ENCODE measurements around the gene FAM118B. TPM values are rescaled to one million over a fixed set of nuclear protein-coding genes. Genes with fewer than 3 reads are reported as not detected.
"Not testable (repeated sequence)": the region's sequence is repeated elsewhere in the genome, so short reads cannot be mapped to it uniquely, and the experiment has no call there.

FAM118B gene
- total RNA-seq, 1 donor from 2014 or later = 6.6 TPM

- ATAC-seq = no peak
These were observed 8.0 kb downstream of the FAM118B start for GRCh38 chr11:126219547-126219946.

GRCh38 chr11:126224647-126225294 lies 13.2 kb downstream of the FAM118B start:
- ATAC-seq = no peak

GRCh38 chr11:126225295-126225665 lies 13.7 kb downstream of the FAM118B start:
- peak; percentile 51 for ATAC-seq

GRCh38 chr11:126226334-126227084 lies 14.9 kb downstream of the FAM118B start:
- ATAC-seq = no peak

GRCh38 chr11:126229858-126230540 lies 18.4 kb downstream of the FAM118B start:
- ATAC-seq = no peak

- no peak for ATAC-seq
These were observed 20.3 kb downstream of the FAM118B start for GRCh38 chr11:126231725-126232459.

- no peak for ATAC-seq
These were observed 21.1 kb downstream of the FAM118B start for GRCh38 chr11:126232683-126233082.

- no peak for ATAC-seq
These were observed 21.8 kb downstream of the FAM118B start for GRCh38 chr11:126233391-126233790.

GRCh38 chr11:126246636-126247035 lies 35.1 kb downstream of the FAM118B start:
- no peak for ATAC-seq

GRCh38 chr11:126253265-126253664 lies 41.7 kb downstream of the FAM118B start:
- no peak for ATAC-seq

- no peak for ATAC-seq
These were observed 43.2 kb downstream of the FAM118B start for GRCh38 chr11:126254819-126255218.

GRCh38 chr11:126255507-126255906 lies 43.9 kb downstream of the FAM118B start:
- not testable (repeated sequence) for ATAC-seq

- no peak for ATAC-seq
These were observed 44.6 kb downstream of the FAM118B start for GRCh38 chr11:126256216-126256615.

GRCh38 chr11:126257144-126257543 lies 45.6 kb downstream of the FAM118B start:
- ATAC-seq = no peak

- no peak for ATAC-seq
These were observed 46.2 kb downstream of the FAM118B start for GRCh38 chr11:126257764-126258163.

- ATAC-seq = no peak
These were observed 50.6 kb downstream of the FAM118B start for GRCh38 chr11:126262216-126262615.

GRCh38 chr11:126263489-126263888 lies 51.9 kb downstream of the FAM118B start:
- ATAC-seq = no peak

- no peak for ATAC-seq
These were observed 54.2 kb downstream of the FAM118B start for GRCh38 chr11:126265811-126266210.

GRCh38 chr11:126267650-126268049 lies 56.1 kb downstream of the FAM118B start:
- ATAC-seq = no peak

GRCh38 chr11:126268361-126268707 lies 56.8 kb downstream of the FAM118B start:
- no peak for ATAC-seq

GRCh38 chr11:126268708-126269579 lies 57.4 kb downstream of the FAM118B start, which contains the start of the genes FOXRED1 and SRPRA:
TSS of gene FOXRED1 (plus strand) at chr11:126269154. CDS start at chr11:126269207, 53 bp downstream.
TSS of gene SRPRA (minus strand) at chr11:126268895. CDS start at chr11:126268804, 91 bp downstream.
- peak; percentile 100 for ATAC-seq

GRCh38 chr11:126277322-126277721 lies 65.7 kb downstream of the FAM118B start:
- no peak for ATAC-seq

All from esophagus mucosa (tissue), 1 donor.